ENCODE results near the gene LHX8. TPM values are rescaled to one million over a fixed set of nuclear protein-coding genes. Genes with fewer than 3 reads are reported as not detected.
A peak's percentile ranks its signal among the peaks of the same experiment; 100 is the strongest.

Gene LHX8
- total RNA-seq, 4 donors from 2014 or later: 0.23 to 1.3 TPM; not detected in 2

- TF ChIP-seq POLR2A (IDR thresholded peaks at IDR 0.05): no peak
- TF ChIP-seq CTCF (IDR thresholded peaks at IDR 0.05): no peak
- Histone ChIP-seq H3K9me3 (no peaks in the 10 kb centered on the region), H3K36me3 (no peaks in the 10 kb centered on the region), H3K4me1 (peaks cover 10 to 35% (median 15%) of the 10 kb centered on the region in 3 donors), H3K27me3 (peaks cover 29 to 100% (median 59%) of the 10 kb centered on the region in 4 donors), H3K4me3 (peak overlapping the region in 1 of 4 donors; percentile 65), H3K27ac (peak overlapping the region in 1 of 4 donors; percentile 70)
- WGBS, 2 donors: 21 to 27% methylated on average over 22 to 23 of the region's 23 CpGs
- intact Hi-C loops (cut with DNase I): no loop called here
- no peak for DNase-seq
These were observed 1.2 kb upstream of the LHX8 start for GRCh38 chr1:75132812-75133619.

DNA sequence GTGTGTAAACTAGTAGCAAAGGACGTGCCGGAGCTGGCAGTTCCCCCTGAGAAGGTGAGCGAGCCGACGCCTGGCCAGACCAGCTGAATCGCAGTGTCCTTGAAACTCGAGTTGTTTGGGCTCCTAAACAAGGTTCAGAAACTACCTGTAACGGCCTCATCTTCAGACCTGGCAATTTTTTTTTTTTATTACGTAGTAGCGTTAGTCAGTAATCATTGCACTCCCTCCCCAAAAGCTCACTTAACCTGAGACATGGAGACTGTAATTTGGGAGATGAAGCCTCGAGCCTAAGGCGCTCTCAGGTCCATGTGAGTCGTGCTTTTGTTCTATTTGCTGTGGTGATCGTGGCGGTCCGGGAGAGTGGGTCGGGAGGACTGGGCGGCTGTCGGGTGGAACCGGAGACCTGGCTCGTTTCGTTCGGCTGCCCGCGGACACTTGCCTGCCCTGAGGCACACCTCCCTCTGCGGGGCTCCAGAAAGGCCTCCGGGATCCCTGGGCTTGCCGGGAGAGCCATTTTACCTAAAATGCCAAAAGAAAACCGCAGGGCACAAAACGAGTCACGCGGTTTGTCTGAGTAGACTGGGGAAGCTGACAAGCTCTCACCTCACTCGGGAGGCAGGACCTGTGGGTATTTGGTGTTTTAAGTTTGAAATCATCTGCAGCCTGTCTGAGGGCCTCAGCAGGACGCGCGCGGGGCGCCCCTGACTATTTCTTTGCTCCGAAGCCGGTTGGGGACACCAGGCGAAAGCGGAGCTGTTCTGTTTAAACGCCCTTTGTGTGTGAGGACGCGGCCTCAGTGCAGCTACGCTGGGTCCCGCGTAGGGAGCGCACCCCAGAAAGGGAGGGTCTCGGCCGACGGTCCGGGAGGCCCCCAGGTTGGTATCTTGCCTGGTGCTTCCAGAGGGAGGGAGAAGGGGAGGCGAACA lies 722 bp downstream of the LHX8 start:
- TF ChIP-seq POLR2A (IDR thresholded peaks at IDR 0.05): no peak
- TF ChIP-seq CTCF (IDR thresholded peaks at IDR 0.05): no peak
- no peaks in the 10 kb centered on the region for H3K9me3 ChIP-seq
- H3K4me1 ChIP-seq: peaks cover 10 to 35% (median 15%) of the 10 kb centered on the region in 3 donors
- peak overlapping the region in 3 of 4 donors; percentile 36 to 90 (median 36) for H3K27ac ChIP-seq
- no peak for DNase-seq
- peak overlapping the region; percentile 7 to 65 (median 38) for H3K4me3 ChIP-seq
- peaks cover 29 to 100% (median 55%) of the 10 kb centered on the region in 4 donors for H3K27me3 ChIP-seq
- H3K36me3 ChIP-seq: no peaks in the 10 kb centered on the region
- intact Hi-C loops (cut with DNase I): no loop called here
- 4 to 11% methylated on average over 16 to 23 of the region's 54 CpGs for WGBS, 2 donors

GRCh38 chr1:75135573-75136194 lies 1.5 kb downstream of the LHX8 start:
- Histone ChIP-seq H3K27me3 (peaks cover 24 to 100% (median 48%) of the 10 kb centered on the region in 4 donors), H3K36me3 (no peaks in the 10 kb centered on the region), H3K4me3 (peak overlapping the region; percentile 7 to 65 (median 38)), H3K9me3 (no peaks in the 10 kb centered on the region), H3K27ac (peak overlapping the region in 3 of 4 donors; percentile 36 to 90 (median 36)), H3K4me1 (peaks cover 10 to 35% (median 15%) of the 10 kb centered on the region in 3 donors)
- TF ChIP-seq POLR2A (IDR thresholded peaks at IDR 0.05): no peak
- TF ChIP-seq CTCF (IDR thresholded peaks at IDR 0.05): no peak
- 6 to 13% methylated on average over 20 to 22 of the region's 23 CpGs for WGBS, 2 donors
- intact Hi-C loops (cut with DNase I): no loop called here
- no peak for DNase-seq

GRCh38 chr1:75136195-75136815 lies 2.1 kb downstream of the LHX8 start:
- Histone ChIP-seq H3K36me3 (no peaks in the 10 kb centered on the region), H3K9me3 (no peaks in the 10 kb centered on the region), H3K4me3 (peak overlapping the region in 2 of 4 donors; percentile 44 to 65), H3K27ac (peak overlapping the region in 3 of 4 donors; percentile 36 to 90 (median 50)), H3K4me1 (peaks cover 10 to 35% (median 15%) of the 10 kb centered on the region in 3 donors), H3K27me3 (peaks cover 18 to 100% (median 42%) of the 10 kb centered on the region in 4 donors)
- TF ChIP-seq CTCF (IDR thresholded peaks at IDR 0.05) (no peak), POLR2A (IDR thresholded peaks at IDR 0.05) (no peak)
- no peak for DNase-seq
- 10 to 32% methylated on average over 5 to 9 of the region's 64 CpGs for WGBS, 2 donors
- intact Hi-C loops (cut with DNase I): no loop called here
